ENCODE results near the gene FAM107B.
"Not testable (repeated sequence)": the region's sequence is repeated elsewhere in the genome, so short reads cannot be mapped to it uniquely, and the experiment has no call there.

Gene FAM107B

GRCh38 chr10:14659626-14660196 is 115.0 kb downstream of the FAM107B start:
- TF ChIP-seq CTCF (IDR thresholded peaks at IDR 0.05; ENCODE audit: low read depth, low read length), result no peak
- in situ Hi-C loops (cut with HindIII; ENCODE audit: low sequenced_read_pairs), result no loop called here
- DNase-seq (ENCODE audit: low read depth, low spot score), result no peak
- H3K4me3 ChIP-seq (ENCODE audit: low read depth, low read length), result no peak overlapping the region

GRCh38 chr10:14659137-14659536 is 115.6 kb downstream of the FAM107B start:
- H3K4me3 ChIP-seq (ENCODE audit: low read depth, low read length); DNase-seq (ENCODE audit: low read depth, low spot score); in situ Hi-C loops (cut with HindIII; ENCODE audit: low sequenced_read_pairs): not testable (repeated sequence)

- in situ Hi-C loops (cut with HindIII; ENCODE audit: low sequenced_read_pairs), result no loop called here
- no peak for TF ChIP-seq CTCF (IDR thresholded peaks at IDR 0.05; ENCODE audit: low read depth, low read length)
- DNase-seq (ENCODE audit: low read depth, low spot score), result peak; percentile 80
- H3K4me3 ChIP-seq (ENCODE audit: low read depth, low read length), result no peak overlapping the region
Observed at GRCh38 chr10:14658331-14659127, 116.2 kb downstream of the FAM107B start.

GRCh38 chr10:14656052-14656730 is 118.5 kb downstream of the FAM107B start:
- DNase-seq (ENCODE audit: low read depth, low spot score), result no peak

GRCh38 chr10:14654821-14655382 is 119.8 kb downstream of the FAM107B start:
- in situ Hi-C loops (cut with HindIII; ENCODE audit: low sequenced_read_pairs), result no loop called here
- no peak for TF ChIP-seq CTCF (IDR thresholded peaks at IDR 0.05; ENCODE audit: low read depth, low read length)
- H3K4me3 ChIP-seq (ENCODE audit: low read depth, low read length), result no peak overlapping the region
- no peak for DNase-seq (ENCODE audit: low read depth, low spot score)

More at GRCh38 chr10:14656052-14656730, 118.5 kb downstream of the FAM107B start:
- no peak for TF ChIP-seq CTCF (IDR thresholded peaks at IDR 0.05; ENCODE audit: low read depth, low read length)
- in situ Hi-C loops (cut with HindIII; ENCODE audit: low sequenced_read_pairs), result no loop called here
- no peak overlapping the region for H3K4me3 ChIP-seq (ENCODE audit: low read depth, low read length)

- no peak overlapping the region for H3K4me3 ChIP-seq (ENCODE audit: low read depth, low read length)
- DNase-seq (ENCODE audit: low read depth, low spot score), result peak; percentile 76
- in situ Hi-C loops (cut with HindIII; ENCODE audit: low sequenced_read_pairs), result no loop called here
- no peak for TF ChIP-seq CTCF (IDR thresholded peaks at IDR 0.05; ENCODE audit: low read depth, low read length)
Observed at GRCh38 chr10:14653271-14654161, 121.2 kb downstream of the FAM107B start.
